Esophagus squamous epithelium (tissue), 4 donors: ENCODE data around the gene CLRN3.

Source experiments
- POLR2A ChIP-seq, 4 donors: fragments of 450-650 bp; IDR thresholded peaks; one replicate each; pipeline ENCODE4 v1.6.1; 2017; ENCODE audit warnings: antibody characterized with exemption in 4 of 4, mild to moderate bottlenecking in 4 of 4, moderate library complexity in 3 of 4
- TF ChIP-seq, protein P1 (sequence below), 6 experiments: fragments of 450-650 bp in 4 of 6; fragments of 200-600 bp in 2 of 6; sonication (generic) in 2 of 6; IDR thresholded peaks; one replicate each; pipeline ENCODE4 v1.5.1; 2016 to 2019; ENCODE audit warnings: antibody characterized with exemption in 6 of 6, mild to moderate bottlenecking in 4 of 6, moderate library complexity in 4 of 6

DNA sequence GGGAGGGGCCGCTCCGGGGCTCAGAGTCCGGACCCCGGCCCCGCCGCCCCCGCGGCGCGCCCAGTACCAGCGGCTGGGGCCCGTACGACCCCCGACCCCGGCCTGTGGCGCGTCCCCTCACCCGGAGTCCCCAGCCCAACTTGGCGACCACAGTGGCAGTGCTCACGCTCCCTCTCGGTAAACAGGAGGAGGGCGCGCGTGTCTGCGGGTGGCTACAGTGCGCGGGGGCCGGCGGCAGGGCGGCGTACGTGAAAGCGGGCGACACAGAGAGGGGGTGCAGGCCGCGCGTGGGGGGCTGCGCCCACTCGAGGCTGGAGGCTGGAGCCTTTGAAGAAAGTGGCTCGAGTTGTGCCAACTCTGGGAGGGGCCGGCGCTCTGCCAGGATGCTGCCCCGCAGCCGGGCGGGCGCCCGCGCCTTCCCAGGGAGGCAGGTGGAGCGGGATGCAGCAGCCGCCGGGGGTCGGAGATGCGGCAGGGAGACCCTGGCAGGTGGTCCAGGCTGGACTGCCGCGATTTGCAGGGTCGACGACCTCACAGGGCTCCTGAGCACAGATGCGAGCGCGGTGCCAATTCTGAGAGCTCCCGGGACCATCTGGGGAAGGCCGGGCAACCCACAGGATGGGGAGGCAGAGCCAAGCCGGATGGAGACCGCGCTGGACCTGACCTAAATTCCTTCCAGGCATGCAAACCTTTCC is 14.8 kb upstream of the CLRN3 start:
- TF ChIP-seq POLR2A (IDR thresholded peaks at IDR 0.05): no peak
- TF ChIP-seq, protein P1, sequence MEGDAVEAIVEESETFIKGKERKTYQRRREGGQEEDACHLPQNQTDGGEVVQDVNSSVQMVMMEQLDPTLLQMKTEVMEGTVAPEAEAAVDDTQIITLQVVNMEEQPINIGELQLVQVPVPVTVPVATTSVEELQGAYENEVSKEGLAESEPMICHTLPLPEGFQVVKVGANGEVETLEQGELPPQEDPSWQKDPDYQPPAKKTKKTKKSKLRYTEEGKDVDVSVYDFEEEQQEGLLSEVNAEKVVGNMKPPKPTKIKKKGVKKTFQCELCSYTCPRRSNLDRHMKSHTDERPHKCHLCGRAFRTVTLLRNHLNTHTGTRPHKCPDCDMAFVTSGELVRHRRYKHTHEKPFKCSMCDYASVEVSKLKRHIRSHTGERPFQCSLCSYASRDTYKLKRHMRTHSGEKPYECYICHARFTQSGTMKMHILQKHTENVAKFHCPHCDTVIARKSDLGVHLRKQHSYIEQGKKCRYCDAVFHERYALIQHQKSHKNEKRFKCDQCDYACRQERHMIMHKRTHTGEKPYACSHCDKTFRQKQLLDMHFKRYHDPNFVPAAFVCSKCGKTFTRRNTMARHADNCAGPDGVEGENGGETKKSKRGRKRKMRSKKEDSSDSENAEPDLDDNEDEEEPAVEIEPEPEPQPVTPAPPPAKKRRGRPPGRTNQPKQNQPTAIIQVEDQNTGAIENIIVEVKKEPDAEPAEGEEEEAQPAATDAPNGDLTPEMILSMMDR (IDR thresholded peaks at IDR 0.05): no peak
